Inferior parietal cortex (tissue), 1 donor: ENCODE data around the gene HEXIM1.

Experiments used
- DNase-seq: peaks from one replicate; pipeline ENCODE4 v3.0.0-alpha.2; 2016; ENCODE audit errors: extremely low spot score

HEXIM1 gene, protein sequence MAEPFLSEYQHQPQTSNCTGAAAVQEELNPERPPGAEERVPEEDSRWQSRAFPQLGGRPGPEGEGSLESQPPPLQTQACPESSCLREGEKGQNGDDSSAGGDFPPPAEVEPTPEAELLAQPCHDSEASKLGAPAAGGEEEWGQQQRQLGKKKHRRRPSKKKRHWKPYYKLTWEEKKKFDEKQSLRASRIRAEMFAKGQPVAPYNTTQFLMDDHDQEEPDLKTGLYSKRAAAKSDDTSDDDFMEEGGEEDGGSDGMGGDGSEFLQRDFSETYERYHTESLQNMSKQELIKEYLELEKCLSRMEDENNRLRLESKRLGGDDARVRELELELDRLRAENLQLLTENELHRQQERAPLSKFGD

GRCh38 chr17:45148183-45149036 is at the start of gene HEXIM1:
HEXIM1 (plus strand) TSS chr17:45148475; CDS start chr17:45149191, 716 bp downstream.
- DNase-seq = peak; percentile 100

DNA sequence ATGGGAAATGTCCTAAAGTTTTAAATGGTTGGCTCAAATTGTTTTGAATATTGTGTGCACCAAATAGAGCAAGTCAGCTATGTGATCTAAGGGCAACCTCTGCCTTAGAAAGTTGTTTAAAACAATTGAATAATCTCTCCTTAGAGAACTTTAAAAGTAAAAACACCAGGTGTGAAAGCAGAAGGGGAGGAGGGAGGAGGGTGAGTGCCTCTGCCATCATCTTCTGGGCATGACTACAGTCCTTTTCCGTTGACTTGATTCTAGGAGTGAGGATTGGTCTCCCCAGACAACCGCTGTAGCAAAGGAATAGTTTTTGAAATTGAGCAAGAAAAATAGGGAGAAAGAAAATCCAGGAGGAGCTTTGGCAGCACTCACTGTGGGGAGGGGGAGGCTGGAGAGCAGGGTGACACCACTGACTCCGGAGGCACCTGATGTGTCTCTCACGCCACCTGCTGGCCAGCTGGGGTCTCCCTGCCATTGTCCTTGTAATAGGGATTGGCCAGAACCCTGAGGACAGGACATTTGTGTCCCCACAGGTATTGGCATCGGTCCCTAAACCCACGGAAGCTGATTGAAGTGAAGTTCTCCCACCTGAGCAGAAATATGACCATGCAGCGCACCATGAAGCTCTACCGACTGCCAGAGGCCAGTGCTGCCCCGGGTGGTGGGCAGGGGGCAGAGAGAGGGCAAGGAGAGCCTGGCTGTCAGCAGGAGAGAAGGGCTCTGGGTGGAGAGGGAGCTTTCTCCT is 49.2 kb upstream of the HEXIM1 start:
- peak; percentile 80 for DNase-seq

DNA sequence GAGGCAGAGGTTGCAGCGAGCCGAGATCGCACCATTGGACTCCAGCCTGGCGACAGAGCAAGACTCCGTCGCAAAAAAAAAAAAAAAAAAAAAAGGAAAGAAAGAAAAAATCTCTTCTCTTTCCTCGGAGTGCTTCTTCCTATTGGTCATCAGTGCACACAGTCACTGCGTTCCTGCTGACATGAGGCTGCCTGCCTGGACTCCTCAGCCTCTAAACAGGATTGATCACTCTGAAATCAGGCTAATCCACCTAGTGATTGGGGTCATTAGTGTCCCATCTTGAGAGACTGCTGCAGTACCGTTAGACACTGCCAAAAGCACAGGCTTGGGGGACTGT is 46.8 kb upstream of the HEXIM1 start:
- no peak for DNase-seq

DNA sequence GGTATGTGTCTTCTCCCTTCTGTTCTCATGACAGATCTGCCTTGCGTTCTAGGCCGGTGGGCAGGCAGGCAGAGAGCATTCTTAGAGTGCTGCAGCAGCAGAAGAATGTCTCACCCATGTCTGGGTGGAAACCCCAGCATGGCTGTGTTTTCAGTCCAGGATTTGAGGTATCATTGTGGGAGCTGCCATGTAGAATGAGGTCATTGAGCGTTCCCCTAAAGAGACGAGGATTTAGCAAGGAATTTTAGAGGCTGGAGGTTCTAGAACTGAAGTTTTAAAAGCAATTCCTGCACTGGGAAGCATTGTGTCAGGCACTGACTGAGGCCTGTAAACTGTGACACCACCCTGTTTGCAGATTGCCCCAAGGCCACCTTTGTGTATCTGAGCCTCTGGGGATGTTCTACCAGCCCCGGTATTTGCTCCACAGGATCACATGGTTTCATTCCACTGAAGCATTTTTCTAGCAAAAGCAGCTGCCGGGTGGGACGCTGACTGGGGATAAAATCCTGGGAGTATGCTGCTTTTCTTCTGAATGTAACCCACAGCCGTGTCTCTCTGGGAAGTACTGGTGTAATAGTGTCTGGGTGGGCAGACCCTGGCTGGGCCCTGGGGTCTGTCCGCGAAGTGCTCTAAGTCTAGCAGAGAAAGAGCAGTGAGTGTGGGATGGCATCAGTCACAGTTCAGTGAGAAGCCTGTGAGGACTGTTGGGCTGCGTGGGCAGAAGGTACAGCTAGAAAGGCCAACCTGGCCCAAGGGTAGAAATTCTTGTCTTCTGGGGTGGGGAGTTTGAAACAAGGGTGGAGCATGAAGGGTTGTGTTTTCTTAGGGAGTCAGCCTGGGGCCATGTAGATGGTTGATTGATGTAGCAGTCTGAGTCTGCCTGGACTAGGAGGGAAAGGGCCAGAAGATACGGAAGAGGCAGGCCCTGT is 46.1 kb upstream of the HEXIM1 start:
- no peak for DNase-seq

- DNase-seq = no peak
Measured at GRCh38 chr17:45102856-45103255, 45.4 kb upstream of the HEXIM1 start.

DNA sequence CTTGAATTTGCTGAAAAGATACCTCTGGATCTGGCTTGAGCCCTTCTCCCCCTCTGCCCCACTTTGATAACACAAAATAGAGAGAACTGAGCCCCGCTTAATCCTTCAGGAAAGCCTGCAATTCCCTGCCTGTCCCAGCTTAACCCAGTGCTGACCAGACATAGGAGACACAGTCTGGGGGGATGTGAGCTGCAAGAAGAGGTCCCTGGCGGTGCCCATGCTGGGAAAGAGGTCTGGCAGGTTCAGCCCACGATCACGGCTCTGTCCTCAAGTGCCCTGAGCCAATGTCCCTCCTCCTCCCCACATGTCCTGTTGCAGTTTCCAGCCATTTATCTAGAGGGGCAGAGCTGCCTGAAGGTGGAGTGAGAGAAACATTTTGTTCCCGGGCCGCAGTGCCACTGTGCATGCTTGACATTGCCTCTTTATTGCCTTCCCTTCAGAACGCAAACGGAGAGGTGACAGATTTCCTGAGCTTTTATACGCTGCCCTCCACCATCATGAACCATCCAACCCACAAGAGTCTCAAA is 44.9 kb upstream of the HEXIM1 start:
- DNase-seq = no peak

DNA sequence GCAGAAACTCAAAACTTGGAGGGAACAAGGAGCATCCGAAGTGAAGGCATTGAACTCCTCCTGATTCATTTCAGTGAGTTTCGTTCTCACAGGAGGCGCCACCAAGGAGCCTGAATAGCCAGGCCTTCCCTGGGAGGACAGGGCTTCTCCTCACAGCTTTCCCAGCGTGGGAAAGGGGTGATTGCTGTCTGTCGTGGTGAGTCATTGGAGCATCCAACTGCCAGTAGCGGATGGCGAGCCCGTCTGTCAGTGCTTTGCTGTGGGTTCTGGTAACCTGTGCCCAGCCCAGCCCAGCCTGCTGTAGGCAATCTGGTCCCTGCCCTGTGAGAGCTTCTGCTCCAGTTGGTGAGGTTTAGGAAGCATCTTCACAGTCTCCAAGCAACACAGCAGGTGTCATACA is 44.2 kb upstream of the HEXIM1 start:
- DNase-seq = no peak

GRCh38 chr17:45104497-45104896 is 43.8 kb upstream of the HEXIM1 start:
- no peak for DNase-seq

GRCh38 chr17:45104907-45105624 is 43.2 kb upstream of the HEXIM1 start:
- DNase-seq = no peak

DNA sequence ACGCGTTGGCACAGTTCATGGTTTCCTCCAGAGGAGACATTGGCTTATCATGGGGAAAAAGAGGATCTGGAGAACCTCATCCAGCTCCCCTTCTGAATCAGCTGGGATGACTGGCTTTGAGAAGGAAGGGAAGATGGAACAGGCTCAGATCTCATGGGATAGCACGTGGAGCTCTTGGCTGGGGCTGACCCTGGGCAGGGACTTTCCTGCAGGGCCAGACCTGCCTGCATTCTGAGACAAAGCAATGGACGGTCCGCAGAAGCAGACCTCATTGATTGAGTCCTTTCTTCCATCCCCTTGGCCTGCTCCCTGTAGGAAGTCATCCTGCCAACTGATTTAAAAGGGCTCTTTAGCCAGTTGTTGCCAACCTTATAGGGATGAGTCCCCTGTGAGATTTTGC is 42.2 kb upstream of the HEXIM1 start:
- no peak for DNase-seq

GRCh38 chr17:45106582-45106981 is 41.7 kb upstream of the HEXIM1 start:
- DNase-seq = no peak

DNA sequence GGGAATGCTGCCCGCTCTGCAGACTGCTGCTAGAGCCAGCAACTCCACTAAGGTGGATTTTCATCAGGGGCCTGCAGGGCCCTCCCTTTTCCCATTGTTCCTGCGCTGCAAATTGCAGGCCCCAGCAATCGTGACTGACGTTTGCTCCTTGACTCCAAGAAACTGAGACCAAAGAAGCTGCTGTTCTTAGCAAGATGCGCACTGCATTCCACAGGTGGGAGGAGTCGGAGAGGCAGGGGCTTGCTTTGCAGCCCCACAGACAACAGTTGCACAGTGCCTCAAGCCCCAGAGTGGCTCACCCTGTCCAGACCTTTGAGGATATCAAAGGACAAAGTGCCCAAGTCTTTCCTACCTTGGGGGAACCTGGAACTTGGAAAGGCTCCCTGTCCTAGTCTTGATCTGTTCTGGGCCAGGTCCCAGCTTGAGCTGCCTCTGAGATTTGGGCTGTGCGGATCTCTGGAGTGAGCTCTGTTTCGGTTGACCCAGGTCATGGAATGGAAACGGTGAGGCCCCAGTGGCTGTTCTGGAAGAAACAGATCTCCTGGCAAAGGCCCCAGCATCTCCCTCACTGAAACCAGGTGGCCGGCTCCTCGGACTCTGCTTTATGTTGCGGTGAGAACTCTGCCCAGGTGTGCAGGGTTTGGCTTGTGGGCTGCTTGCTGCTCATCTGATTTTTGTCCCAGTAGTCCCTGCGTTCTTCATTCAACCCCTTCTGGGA is 40.8 kb upstream of the HEXIM1 start:
- no peak for DNase-seq

GRCh38 chr17:45108051-45108450 is 40.2 kb upstream of the HEXIM1 start:
- DNase-seq = no peak

DNA sequence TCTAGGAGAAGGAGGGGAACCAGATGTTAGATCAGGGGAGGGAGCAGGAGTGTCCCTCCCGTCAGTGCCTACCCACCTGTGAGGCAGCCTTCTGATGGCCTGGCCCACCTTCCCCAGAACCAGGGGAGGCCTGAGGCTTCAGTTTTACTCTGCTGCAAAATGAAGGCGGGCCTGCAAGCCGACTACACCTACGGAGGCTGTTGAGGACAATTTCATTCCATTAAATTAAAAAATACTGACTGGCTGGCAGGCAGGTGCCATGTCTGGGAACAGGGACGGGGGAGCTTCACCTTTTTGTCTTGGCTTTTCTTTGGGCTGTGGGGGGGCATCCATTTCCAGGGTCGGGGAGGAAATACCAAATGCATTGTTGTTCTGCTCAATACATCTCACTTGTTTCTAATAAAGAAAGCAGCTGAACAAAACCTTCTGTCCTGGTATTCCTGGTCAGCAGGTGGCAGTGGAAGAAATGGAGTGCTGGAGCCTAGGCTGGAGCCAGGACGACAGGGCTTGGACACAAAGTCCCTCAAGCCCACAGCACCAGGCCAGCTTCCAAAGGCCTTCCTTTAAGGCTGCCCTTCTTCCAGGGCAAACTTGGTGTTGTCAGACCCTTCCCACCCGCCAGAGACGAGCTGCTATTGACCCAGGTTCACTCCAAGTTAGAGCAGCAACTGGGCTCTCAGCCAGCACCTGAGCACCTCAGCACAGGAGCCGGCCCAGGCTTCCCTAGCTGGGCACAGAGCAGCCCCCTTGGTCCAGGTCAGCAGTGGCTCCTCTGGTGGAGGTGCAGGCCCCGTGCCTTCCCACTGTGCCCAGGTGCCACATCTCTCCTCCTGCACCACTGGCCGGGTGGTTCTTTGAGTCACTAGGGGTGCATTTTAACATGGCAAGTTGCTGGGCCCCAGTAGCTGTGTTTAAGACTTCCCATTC is 39.4 kb upstream of the HEXIM1 start:
- DNase-seq = no peak

GRCh38 chr17:45110676-45111611 is 37.3 kb upstream of the HEXIM1 start:
- no peak for DNase-seq

GRCh38 chr17:45111850-45112249 is 36.4 kb upstream of the HEXIM1 start:
- no peak for DNase-seq
